Medulla oblongata (tissue), 1 donor: ENCODE measurements around the gene TATDN2.

ENCODE experiments used
- DNase-seq: peaks from one replicate; pipeline ENCODE4 v3.0.0-alpha.2; 2015; ENCODE audit errors: extremely low spot score

Gene TATDN2

GRCh38 chr3:10248184-10248983, at the start of gene TATDN2:
Gene TATDN2, plus strand, starts transcription at chr3:10248459. Its CDS starts 742 bp downstream, at chr3:10249201.
- peak; percentile 97 for DNase-seq

GRCh38 chr3:10198761-10199649, 49.3 kb upstream of the TATDN2 start:
- no peak for DNase-seq

GRCh38 chr3:10204921-10205320, 43.3 kb upstream of the TATDN2 start:
- no peak for DNase-seq

- peak; percentile 75 for DNase-seq
These were observed 42.7 kb upstream of the TATDN2 start for GRCh38 chr3:10205451-10206165.

GRCh38 chr3:10206166-10206511, 42.1 kb upstream of the TATDN2 start:
- no peak for DNase-seq

- no peak for DNase-seq
These were observed 35.0 kb upstream of the TATDN2 start for GRCh38 chr3:10213156-10213792.

GRCh38 chr3:10215578-10216368, 32.5 kb upstream of the TATDN2 start:
- DNase-seq, result no peak

- no peak for DNase-seq
These were observed 30.9 kb upstream of the TATDN2 start for GRCh38 chr3:10217359-10217758.

GRCh38 chr3:10219737-10220136, 28.5 kb upstream of the TATDN2 start:
- no peak for DNase-seq

- no peak for DNase-seq
These were observed 24.3 kb upstream of the TATDN2 start for GRCh38 chr3:10223676-10224639.

GRCh38 chr3:10224794-10225665, 23.2 kb upstream of the TATDN2 start:
- peak; percentile 95 for DNase-seq

- DNase-seq, result no peak
These were observed 22.0 kb upstream of the TATDN2 start for GRCh38 chr3:10226293-10226692.

GRCh38 chr3:10228248-10228950, 19.9 kb upstream of the TATDN2 start:
- DNase-seq, result peak; percentile 22

- no peak for DNase-seq
These were observed 18.7 kb upstream of the TATDN2 start for GRCh38 chr3:10229576-10229975.

- DNase-seq, result peak; percentile 42
These were observed 16.1 kb upstream of the TATDN2 start for GRCh38 chr3:10232137-10232536.

GRCh38 chr3:10233988-10234387, 14.3 kb upstream of the TATDN2 start:
- no peak for DNase-seq

- DNase-seq, result no peak
These were observed 13.6 kb upstream of the TATDN2 start for GRCh38 chr3:10234526-10235230.
